HEK293 (cell line): ENCODE measurements around the gene TRAF1.
A peak's percentile ranks its signal among the peaks of the same experiment; 100 is the strongest.

ENCODE experiments used
- CTCF ChIA-PET: fragments of 350-600 bp; formaldehyde crosslinking; extraction: SDS; loops from one replicate; lab custom pipeline; 2021; ENCODE audit warnings: antibody characterized with exemption; lab: Yijun Ruan, JAX
- POLR2A ChIA-PET: fragments of 300-600 bp; formaldehyde crosslinking; extraction: SDS; loops from one replicate; lab custom pipeline; 2020; ENCODE audit warnings: antibody characterized with exemption, inconsistent platforms; lab: Yijun Ruan, JAX
- H3K27ac ChIP-seq: fragments of 200-500 bp; sonication (Bioruptor generic); 2 replicates; pipeline ENCODE4 v1.5.1; 2014; ENCODE audit warnings: low read depth, low read length, control low read depth, inconsistent platforms; ENCODE audit errors: extremely low read depth
- H3K36me3 ChIP-seq, 2 experiments: fragments of 200-500 bp in 1 of 2; sonication (Bioruptor generic) in 1 of 2; 1 replicate in 1 of 2; 2 replicates in 1 of 2; pipeline ENCODE4 v1.5.1; 2014 to 2017; ENCODE audit warnings: inconsistent platforms in 2 of 2, low read length in 2 of 2; ENCODE audit not compliant: control insufficient read depth in 2 of 2, insufficient read depth in 1 of 2
- H3K4me1 ChIP-seq: fragments of 200-500 bp; sonication (Bioruptor generic); 2 replicates; pipeline ENCODE4 v1.5.1; 2014; ENCODE audit warnings: mild to moderate bottlenecking, low read length, inconsistent platforms; ENCODE audit not compliant: control insufficient read depth, insufficient read depth
- H3K4me3 ChIP-seq: 2 replicates; pipeline ENCODE4 v1.5.1; 2011; ENCODE audit warnings: low read depth, mild to moderate bottlenecking, control low read depth, low read length, moderate library complexity
- H3K9me3 ChIP-seq: fragments of 200-500 bp; sonication (Bioruptor generic); 2 replicates; pipeline ENCODE4 v1.5.1; 2014; ENCODE audit warnings: low read depth, low read length, inconsistent platforms; ENCODE audit not compliant: control insufficient read depth, insufficient read depth
- EGR2 ChIP-seq: fragments of 450-650 bp; formaldehyde crosslinking; IDR thresholded peaks from 2 replicates; pipeline ENCODE4 v1.5.1; 2016; ENCODE audit warnings: low read depth, missing biosample characterization, missing genetic modification characterization
- GLIS2 ChIP-seq: fragments of 450-650 bp; formaldehyde crosslinking; IDR thresholded peaks from 2 replicates; pipeline ENCODE4 v1.5.1; 2016; ENCODE audit warnings: missing biosample characterization, missing genetic modification characterization
- KLF1 ChIP-seq: fragments of 450-650 bp; formaldehyde crosslinking; IDR thresholded peaks from 2 replicates; pipeline ENCODE4 v1.5.1; 2016; ENCODE audit warnings: missing biosample characterization, missing genetic modification characterization
- PRDM10 ChIP-seq: fragments of 450-650 bp; formaldehyde crosslinking; IDR thresholded peaks from 2 replicates; pipeline ENCODE4 v1.5.1; 2016; ENCODE audit warnings: missing biosample characterization, missing genetic modification characterization
- REST ChIP-seq: fragments of 450-650 bp; formaldehyde crosslinking; IDR thresholded peaks from 2 replicates; pipeline ENCODE4 v1.5.1; 2016; ENCODE audit warnings: missing biosample characterization, missing genetic modification characterization
- SCRT1 ChIP-seq: fragments of 450-650 bp; formaldehyde crosslinking; IDR thresholded peaks from 2 replicates; pipeline ENCODE4 v1.5.1; 2016; ENCODE audit warnings: missing biosample characterization, missing genetic modification characterization, borderline replicate concordance
- SP3 ChIP-seq: fragments of 450-650 bp; formaldehyde crosslinking; IDR thresholded peaks from 2 replicates; pipeline ENCODE4 v1.5.1; 2016; ENCODE audit warnings: missing biosample characterization, missing genetic modification characterization
- ZBTB26 ChIP-seq: fragments of 450-650 bp; formaldehyde crosslinking; optimal IDR thresholded peaks from 2 replicates; pipeline ENCODE3; 2016; ENCODE audit warnings: missing biosample characterization, mild to moderate bottlenecking, missing genetic modification characterization
- ZFHX2 ChIP-seq: fragments of 450-650 bp; formaldehyde crosslinking; conservative IDR thresholded peaks from 2 replicates; pipeline ENCODE4 v1.5.1; 2016; ENCODE audit warnings: missing biosample characterization, missing genetic modification characterization
- ZNF112 ChIP-seq: fragments of 450-650 bp; formaldehyde crosslinking; IDR thresholded peaks from 2 replicates; pipeline ENCODE4 v1.5.0; 2017; ENCODE audit warnings: missing biosample characterization, missing genetic modification characterization
- ZNF146 ChIP-seq: fragments of 450-650 bp; formaldehyde crosslinking; IDR thresholded peaks from 2 replicates; pipeline ENCODE4 v1.5.1; 2016; ENCODE audit warnings: missing biosample characterization, missing genetic modification characterization
- ZNF157 ChIP-seq: fragments of 450-650 bp; formaldehyde crosslinking; IDR thresholded peaks from 2 replicates; pipeline ENCODE4 v1.5.1; 2016; ENCODE audit warnings: missing biosample characterization, missing genetic modification characterization
- ZNF2 ChIP-seq: fragments of 450-650 bp; formaldehyde crosslinking; IDR thresholded peaks from 2 replicates; pipeline ENCODE4 v1.5.1; 2016; ENCODE audit warnings: missing biosample characterization, missing genetic modification characterization
- ZNF555 ChIP-seq: fragments of 450-650 bp; formaldehyde crosslinking; conservative IDR thresholded peaks from 2 replicates; pipeline ENCODE4 v1.5.1; 2017; ENCODE audit warnings: missing biosample characterization, mild to moderate bottlenecking, missing genetic modification characterization, inconsistent platforms
- ZNF558 ChIP-seq: fragments of 450-650 bp; formaldehyde crosslinking; IDR thresholded peaks from 2 replicates; pipeline ENCODE4 v1.5.1; 2016; ENCODE audit warnings: missing biosample characterization, missing genetic modification characterization
- ZNF585B ChIP-seq: fragments of 450-650 bp; formaldehyde crosslinking; IDR thresholded peaks from 2 replicates; pipeline ENCODE4 v1.5.1; 2016; ENCODE audit warnings: missing biosample characterization, missing genetic modification characterization
- ZNF596 ChIP-seq: fragments of 450-650 bp; IDR thresholded peaks from 2 replicates; pipeline ENCODE4 v1.5.0; 2018; ENCODE audit warnings: missing biosample characterization, mild to moderate bottlenecking, missing genetic modification characterization, moderate library complexity
- ZNF600 ChIP-seq: fragments of 450-650 bp; formaldehyde crosslinking; IDR thresholded peaks from 2 replicates; pipeline ENCODE4 v1.5.1; 2016; ENCODE audit warnings: missing biosample characterization, missing genetic modification characterization
- ZNF707 ChIP-seq: fragments of 450-650 bp; formaldehyde crosslinking; IDR thresholded peaks from 2 replicates; pipeline ENCODE4 v1.5.1; 2016; ENCODE audit warnings: missing biosample characterization, missing genetic modification characterization
- ZNF768 ChIP-seq: fragments of 450-650 bp; formaldehyde crosslinking; IDR thresholded peaks from 2 replicates; pipeline ENCODE4 v1.5.1; 2018; ENCODE audit warnings: missing biosample characterization, mild to moderate bottlenecking, missing genetic modification characterization
- ZNF791 ChIP-seq: fragments of 450-650 bp; formaldehyde crosslinking; IDR thresholded peaks from 2 replicates; pipeline ENCODE4 v1.5.1; 2016; ENCODE audit warnings: missing biosample characterization, missing genetic modification characterization

TRAF1 gene

GRCh38 chr9:120879446-120879845, 47.1 kb downstream of the TRAF1 start:
- Histone ChIP-seq H3K9me3 (no peaks in the 10 kb centered on the region), H3K4me1 (no peaks in the 10 kb centered on the region), H3K4me3 (no peak overlapping the region), H3K27ac (no peak overlapping the region), H3K36me3 (peaks cover 0 to 5% of the 10 kb centered on the region in 2 experiments; a peak in 1 of 3 replicates)
- TF ChIP-seq ZNF555 (tag by site-specific recombination) (no peak), ZNF558 (tag by site-specific recombination) (no peak), ZNF791 (no peak)
- ChIA-PET POLR2A (no interaction called here), CTCF (no interaction called here)

- H3K27ac ChIP-seq: no peak overlapping the region
- TF ChIP-seq ZFHX2 (tag by site-specific recombination): peak; percentile 74
- peak; percentile 39; the same call in 1 of the 2 replicates for TF ChIP-seq SP3
- TF ChIP-seq ZNF157 (tag by site-specific recombination): no peak
- TF ChIP-seq GLIS2 (tag by site-specific recombination): 0 out of 2 replicates have a peak, but pooled peaks have one; percentile 16
- peak; percentile 59 for TF ChIP-seq KLF1 (tag by site-specific recombination)
- TF ChIP-seq REST: 0 out of 2 replicates have a peak, but pooled peaks have one; percentile 38
- no peak for TF ChIP-seq ZNF596 (tag by site-specific recombination)
- TF ChIP-seq ZNF600: peak; percentile 36; the same call in 1 of the 2 replicates
- TF ChIP-seq EGR2 (tag by site-specific recombination): peak; percentile 78
- no peaks in the 10 kb centered on the region for H3K4me1 ChIP-seq
- H3K36me3 ChIP-seq: peaks cover 0 to 15% of the 10 kb centered on the region in 2 experiments; a peak in 1 of 3 replicates
- no peaks in the 10 kb centered on the region for H3K9me3 ChIP-seq
- ChIA-PET CTCF (no interaction called here), POLR2A (no interaction called here)
- no peak overlapping the region for H3K4me3 ChIP-seq
Observed at GRCh38 chr9:120878188-120879130, 48.1 kb downstream of the TRAF1 start.

GRCh38 chr9:120877276-120878034, 49.1 kb downstream of the TRAF1 start:
- Histone ChIP-seq H3K36me3 (peaks cover 0 to 24% of the 10 kb centered on the region in 2 experiments; a peak in 2 of 3 replicates), H3K4me3 (peak overlapping the region; percentile 72), H3K27ac (peak overlapping the region; percentile 16; the same call in 1 of the 2 replicates), H3K4me1 (no peaks in the 10 kb centered on the region), H3K9me3 (no peaks in the 10 kb centered on the region)
- POLR2A ChIA-PET: interaction anchor here (1.0 kb wide), 2 partner anchors 9 to 34 kb away, joined by 3 to 5 read pairs; no protein-coding TSS in a partner anchor
- CTCF ChIA-PET: interaction anchor here (0.6 kb wide), 1 partner anchor 59 kb away, joined by 3 read pairs; no protein-coding TSS in a partner anchor
- peak; percentile 89 for TF ChIP-seq SCRT1 (tag by site-specific recombination)
- TF ChIP-seq ZNF585B (tag by site-specific recombination): no peak
- TF ChIP-seq ZBTB26: peak; percentile 79
- TF ChIP-seq ZNF768 (tag by site-specific recombination): peak; percentile 51; the same call in 1 of the 2 replicates
- no peak for TF ChIP-seq ZNF112 (tag by site-specific recombination)
- TF ChIP-seq ZNF2: peak; percentile 85; the same call in 1 of the 2 replicates
- TF ChIP-seq ZNF707 (tag by site-specific recombination): no peak
- no peak for TF ChIP-seq ZNF146 (tag by site-specific recombination)
- TF ChIP-seq PRDM10: no peak
